GM12864 (cell line): Measurements from ENCODE around the gene UBXN10.

Experiments used
- DNase-seq: peaks from one replicate; pipeline ENCODE4 v3.0.0-alpha.2; 2011; ENCODE audit warnings: low read depth
- H3K4me3 ChIP-seq: 2 replicates; pipeline ENCODE4 v1.5.1; 2011; ENCODE audit warnings: mild to moderate bottlenecking, low read depth, low read length, control low read depth
- CTCF ChIP-seq: IDR thresholded peaks from 2 replicates; pipeline ENCODE4 v1.5.1; 2011; ENCODE audit warnings: low read depth, mild to moderate bottlenecking, moderate library complexity, low read length, control low read depth, inconsistent platforms; ENCODE audit errors: missing control alignments

Gene UBXN10

DNA sequence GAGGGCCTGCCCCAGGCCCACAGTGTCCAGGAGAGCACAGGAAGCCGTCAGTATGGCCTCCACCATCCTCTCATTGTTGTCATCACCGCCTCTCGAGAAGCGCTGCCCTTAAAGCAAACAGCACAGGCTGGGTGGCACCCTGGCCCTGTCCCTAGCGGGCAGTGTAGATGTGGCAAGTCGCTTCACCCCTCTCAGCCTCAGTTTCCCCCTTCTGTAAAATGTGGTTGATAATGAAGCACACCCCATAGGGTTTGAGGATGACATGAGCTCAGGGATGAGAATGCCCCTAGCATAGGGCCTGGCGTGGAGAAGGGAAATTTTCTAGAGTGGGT, 33.3 kb upstream of the UBXN10 start:
- no peak overlapping the region for H3K4me3 ChIP-seq
- TF ChIP-seq CTCF = no peak
- DNase-seq = no peak

- no peak overlapping the region for H3K4me3 ChIP-seq
- TF ChIP-seq CTCF = no peak
- DNase-seq = no peak
These were observed 32.9 kb upstream of the UBXN10 start for GRCh38 chr1:20153000-20153418.

DNA sequence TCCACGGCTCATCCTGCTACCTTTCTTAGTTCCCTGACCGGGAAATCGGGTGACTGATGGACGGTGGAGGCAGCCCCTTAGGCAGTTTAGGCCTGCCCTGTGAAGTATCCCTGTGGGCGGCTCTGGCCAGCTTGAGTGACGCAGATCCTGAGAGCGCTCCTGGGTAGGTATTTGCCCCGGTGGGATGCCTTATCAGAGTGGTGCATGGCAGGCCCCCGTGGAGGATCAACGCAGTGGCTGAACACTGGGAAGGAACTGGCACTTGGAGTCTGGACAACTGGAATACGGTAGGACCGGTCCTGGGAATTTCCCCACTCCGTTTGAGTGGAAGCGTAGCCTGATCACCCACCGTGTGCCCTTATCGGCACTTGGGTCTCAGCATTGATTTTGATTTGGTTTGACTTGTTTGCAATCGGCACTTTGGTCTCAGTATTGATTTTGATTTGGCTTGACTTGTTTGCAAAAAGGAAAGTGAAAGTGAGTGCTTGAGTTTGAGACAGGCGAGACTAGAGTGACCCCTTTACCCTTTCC, 31.5 kb upstream of the UBXN10 start:
- H3K4me3 ChIP-seq = no peak overlapping the region
- TF ChIP-seq CTCF = no peak
- no peak for DNase-seq

DNA sequence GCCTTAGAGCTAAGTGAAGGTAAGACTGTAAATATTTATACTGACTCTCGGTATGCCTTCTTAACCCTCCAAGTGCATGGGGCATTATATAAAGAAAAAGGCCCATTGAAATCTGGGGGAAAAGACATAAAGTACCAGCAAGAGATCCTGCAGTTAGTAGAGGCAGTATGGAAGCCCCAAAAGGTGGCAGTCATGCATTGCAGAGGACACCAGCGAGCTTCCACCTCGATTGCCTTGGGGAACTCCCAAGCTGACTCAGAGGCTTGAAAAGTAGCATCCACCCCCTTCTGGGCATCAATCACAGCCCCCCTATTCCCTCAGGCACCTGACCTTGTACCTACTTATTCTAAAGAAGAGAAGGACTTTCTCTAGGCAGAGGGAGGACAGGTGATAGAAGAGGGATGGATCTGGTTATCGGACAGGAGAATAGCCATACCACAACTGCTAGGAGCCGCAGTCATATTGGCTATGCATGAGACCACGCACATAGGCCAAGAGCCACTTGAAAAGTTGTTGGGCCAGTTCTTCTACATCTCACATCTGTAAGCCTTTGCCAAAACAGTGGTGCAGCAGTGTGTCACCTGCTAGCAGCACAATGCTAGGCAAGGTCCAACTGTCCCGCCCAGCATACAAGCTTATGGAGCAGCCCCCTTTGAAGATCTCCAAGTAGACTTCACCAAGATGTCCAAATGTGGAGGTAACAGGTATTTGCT, 27.4 kb upstream of the UBXN10 start:
- TF ChIP-seq CTCF = no peak
- no peak overlapping the region for H3K4me3 ChIP-seq
- DNase-seq = no peak

GRCh38 chr1:20160034-20160433, 25.9 kb upstream of the UBXN10 start:
- H3K4me3 ChIP-seq = no peak overlapping the region
- no peak for TF ChIP-seq CTCF
- DNase-seq = no peak

- no peak overlapping the region for H3K4me3 ChIP-seq
- no peak for DNase-seq
- TF ChIP-seq CTCF = no peak
These were observed 21.1 kb upstream of the UBXN10 start for GRCh38 chr1:20164694-20165202.

GRCh38 chr1:20165522-20165951, 20.4 kb upstream of the UBXN10 start:
- no peak overlapping the region for H3K4me3 ChIP-seq

More at GRCh38 chr1:20165522-20165951, 20.4 kb upstream of the UBXN10 start:
- DNase-seq = no peak
- TF ChIP-seq CTCF = peak; percentile 58
